Fibroblast of mammary gland (primary cell): ENCODE results near the gene EEFSEC.

Experiments
- DNase-seq: peaks from one replicate; pipeline ENCODE4 v3.0.0-alpha.2; 2010; ENCODE audit warnings: low read depth
- H3K4me3 ChIP-seq: 2 replicates; pipeline ENCODE4 v1.5.1; 2011; ENCODE audit warnings: low read depth, mild to moderate bottlenecking, low read length, moderate library complexity; ENCODE audit not compliant: control insufficient read depth
- TF ChIP-seq, protein P1 (sequence below): conservative IDR thresholded peaks from 2 replicates; pipeline ENCODE4 v1.5.1; 2011; ENCODE audit warnings: low read depth, low read length, inconsistent platforms; ENCODE audit not compliant: control insufficient read depth, insufficient read depth

EEFSEC gene

DNA sequence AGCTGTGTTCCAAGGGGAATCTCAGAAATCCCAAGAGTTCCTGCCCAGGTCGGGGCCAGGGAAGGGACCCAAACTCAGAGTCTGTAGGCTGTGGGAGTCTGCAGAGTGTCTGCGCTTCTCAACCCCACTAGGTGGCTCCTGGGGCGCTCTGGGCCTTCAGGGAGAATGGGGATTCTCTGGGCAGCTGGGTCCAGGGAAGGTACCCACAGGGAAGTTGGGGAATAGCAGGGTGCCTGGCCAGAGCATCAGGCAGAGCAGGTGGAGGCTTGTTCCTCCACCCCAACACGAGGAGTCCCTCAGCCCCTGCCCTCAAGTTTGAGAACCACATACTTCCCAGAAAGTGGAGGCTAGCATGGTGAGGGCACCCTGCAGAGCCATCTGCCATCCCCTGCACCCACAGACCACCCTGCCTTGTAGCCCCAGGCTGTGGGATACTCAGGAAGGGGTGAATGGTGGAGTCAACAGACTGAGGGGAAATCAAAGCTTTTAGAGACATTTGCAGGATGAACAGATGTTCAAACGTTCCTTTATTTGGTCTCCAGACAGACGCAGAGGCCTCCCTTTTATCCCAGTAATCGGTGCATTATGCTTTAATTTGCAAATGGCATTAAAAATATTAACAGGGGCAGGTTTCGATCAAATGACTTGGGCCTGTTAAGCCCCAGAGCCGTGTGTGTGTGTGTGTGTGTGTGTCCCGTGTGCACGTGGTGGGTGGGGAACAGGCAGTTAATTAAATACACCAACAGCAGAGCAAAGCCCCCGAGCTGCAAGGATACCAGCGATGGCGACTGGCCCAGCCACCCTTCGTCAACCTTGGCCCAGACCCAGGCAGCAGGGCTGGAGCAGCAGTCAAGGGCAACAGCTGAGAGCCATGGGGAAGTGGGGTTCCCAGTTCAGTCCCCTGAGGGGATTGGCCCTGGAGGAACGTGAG lies 255.7 kb downstream of the EEFSEC start:
- DNase-seq: no peak
- H3K4me3 ChIP-seq: no peak overlapping the region
- TF ChIP-seq, protein P1, sequence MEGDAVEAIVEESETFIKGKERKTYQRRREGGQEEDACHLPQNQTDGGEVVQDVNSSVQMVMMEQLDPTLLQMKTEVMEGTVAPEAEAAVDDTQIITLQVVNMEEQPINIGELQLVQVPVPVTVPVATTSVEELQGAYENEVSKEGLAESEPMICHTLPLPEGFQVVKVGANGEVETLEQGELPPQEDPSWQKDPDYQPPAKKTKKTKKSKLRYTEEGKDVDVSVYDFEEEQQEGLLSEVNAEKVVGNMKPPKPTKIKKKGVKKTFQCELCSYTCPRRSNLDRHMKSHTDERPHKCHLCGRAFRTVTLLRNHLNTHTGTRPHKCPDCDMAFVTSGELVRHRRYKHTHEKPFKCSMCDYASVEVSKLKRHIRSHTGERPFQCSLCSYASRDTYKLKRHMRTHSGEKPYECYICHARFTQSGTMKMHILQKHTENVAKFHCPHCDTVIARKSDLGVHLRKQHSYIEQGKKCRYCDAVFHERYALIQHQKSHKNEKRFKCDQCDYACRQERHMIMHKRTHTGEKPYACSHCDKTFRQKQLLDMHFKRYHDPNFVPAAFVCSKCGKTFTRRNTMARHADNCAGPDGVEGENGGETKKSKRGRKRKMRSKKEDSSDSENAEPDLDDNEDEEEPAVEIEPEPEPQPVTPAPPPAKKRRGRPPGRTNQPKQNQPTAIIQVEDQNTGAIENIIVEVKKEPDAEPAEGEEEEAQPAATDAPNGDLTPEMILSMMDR: no peak

GRCh38 chr3:128409624-128410581 lies 256.6 kb downstream of the EEFSEC start:
- no peak overlapping the region for H3K4me3 ChIP-seq
- no peak for DNase-seq
- TF ChIP-seq, protein P1: no peak

DNA sequence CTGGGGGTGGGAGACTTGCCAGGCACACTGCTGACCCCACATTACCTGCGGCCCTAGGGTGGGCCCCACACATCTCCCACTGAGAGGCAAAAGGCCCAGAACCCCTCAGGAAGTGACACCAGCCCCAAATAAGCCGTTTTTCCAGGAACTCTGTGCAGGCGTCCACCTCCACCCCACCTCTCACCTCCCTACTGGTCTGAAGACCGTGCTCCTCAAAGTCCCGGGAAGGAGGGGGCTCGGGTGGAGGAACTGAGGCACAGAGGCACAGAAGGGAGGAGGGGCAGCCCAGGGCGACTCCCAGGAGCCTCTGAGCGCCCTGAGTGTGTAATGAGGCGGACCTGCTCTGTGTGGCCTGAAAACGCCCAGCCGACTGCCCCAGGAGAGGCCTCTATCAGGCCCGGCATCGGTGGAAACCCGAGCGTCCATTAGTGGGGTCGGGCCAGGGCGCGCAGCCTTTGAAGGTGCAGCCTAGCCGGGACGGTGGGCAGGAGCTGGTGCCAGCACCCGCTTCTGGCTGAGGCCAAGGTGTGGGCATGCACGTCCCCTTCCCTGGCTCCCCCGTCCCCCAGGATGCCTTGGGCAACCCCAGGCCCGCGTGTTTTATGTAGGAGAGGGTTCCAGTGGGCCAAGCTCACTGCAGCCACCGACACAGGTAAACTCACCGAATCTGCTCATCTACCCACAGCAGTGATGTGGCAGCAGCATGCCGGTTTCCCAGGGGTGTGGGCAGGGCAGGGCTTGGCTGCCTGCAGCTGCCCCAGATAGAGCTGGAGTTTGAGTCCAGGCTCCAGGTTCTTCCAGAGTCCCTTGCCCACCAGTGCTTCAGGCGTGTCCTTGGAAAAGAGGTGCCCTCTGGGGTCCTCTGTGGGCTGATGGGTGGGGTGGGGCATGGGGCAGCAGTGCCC lies 257.6 kb downstream of the EEFSEC start:
- H3K4me3 ChIP-seq: no peak overlapping the region
- TF ChIP-seq, protein P1: no peak
- no peak for DNase-seq

DNA sequence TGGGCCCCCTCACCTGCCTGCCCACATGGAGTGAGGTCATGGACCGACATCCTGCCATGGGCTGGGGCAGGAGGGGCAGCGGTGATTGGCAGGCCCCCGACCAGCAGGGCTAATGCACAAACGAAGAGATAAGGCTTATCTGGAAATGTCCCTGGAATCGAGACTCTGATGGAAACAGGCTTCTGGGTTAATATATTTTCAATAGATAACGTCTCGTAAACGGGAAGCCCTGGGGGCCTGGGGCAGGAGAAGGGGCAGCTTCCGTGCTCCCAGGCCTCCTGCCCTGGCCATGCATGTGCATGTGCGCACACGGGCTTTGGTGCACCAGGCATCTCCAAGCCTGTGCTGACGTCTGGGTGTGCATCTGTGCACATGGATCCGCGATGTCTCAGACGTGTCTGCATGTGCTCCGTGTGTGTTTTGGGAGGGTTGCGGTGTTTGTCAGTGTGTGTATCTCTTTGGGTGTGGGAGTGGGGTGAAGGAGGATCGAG lies 258.3 kb downstream of the EEFSEC start:
- DNase-seq: no peak
- TF ChIP-seq, protein P1: no peak
- no peak overlapping the region for H3K4me3 ChIP-seq

DNA sequence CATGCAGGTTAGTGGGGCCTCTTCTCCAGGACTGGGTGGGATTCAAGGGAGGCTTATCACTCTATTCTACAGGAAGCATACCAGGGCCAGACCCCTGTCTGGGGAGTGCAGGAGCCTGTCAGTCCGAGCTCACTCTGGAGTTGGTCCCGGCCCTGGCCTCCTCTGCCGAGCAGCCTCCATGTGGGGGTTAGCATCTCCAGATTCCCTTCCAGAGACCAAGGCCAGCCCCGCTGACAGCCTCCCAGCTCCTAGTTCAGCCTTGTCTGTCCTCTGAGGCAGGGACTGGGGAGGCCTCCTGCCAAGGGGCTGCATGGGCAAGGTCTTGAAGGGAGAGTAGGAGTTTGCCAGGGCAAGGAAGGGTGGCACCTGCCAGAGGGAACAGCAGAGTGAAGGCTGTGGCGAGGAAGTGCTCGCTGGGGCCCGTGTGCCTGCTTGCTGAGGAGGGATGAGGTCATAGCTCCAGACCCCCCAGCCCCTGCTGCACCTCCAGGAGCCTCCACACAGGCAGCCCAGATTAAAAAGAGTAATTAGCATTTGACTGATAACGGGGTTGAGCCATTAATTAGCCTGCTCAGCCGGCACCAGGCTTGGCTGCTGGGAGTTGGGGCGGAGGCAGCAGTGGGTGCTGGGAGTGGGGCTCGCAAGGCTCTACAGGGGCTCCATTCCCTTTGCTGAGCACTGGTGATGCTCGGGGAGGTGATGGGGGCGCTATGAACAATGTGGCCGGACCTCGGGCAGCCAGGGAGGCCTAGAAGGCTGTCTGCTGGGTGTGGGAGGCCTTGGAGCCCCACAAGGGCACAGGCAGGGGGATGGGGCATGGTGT lies 259.1 kb downstream of the EEFSEC start:
- no peak overlapping the region for H3K4me3 ChIP-seq
- TF ChIP-seq, protein P1: no peak
- no peak for DNase-seq
